Keratinocyte (primary cell): ENCODE measurements around the gene TM9SF1. TPM values are rescaled to one million over a fixed set of nuclear protein-coding genes. Genes with fewer than 3 reads are reported as not detected.
A peak's percentile ranks its signal among the peaks of the same experiment; 100 is the strongest.

Source experiments
- DNase-seq: peaks from one replicate; pipeline ENCODE4 v3.0.0-alpha.2; 2011; ENCODE audit warnings: low read depth, missing footprints, low spot score
- FAIRE-seq: peaks from 2 replicates; lab custom pipeline; 2011; peaks lifted over from hg19 to GRCh38; lab: Jason Lieb, UNC
- H2AFZ ChIP-seq: 2 replicates; pipeline ENCODE4 v1.6.0; 2012; ENCODE audit warnings: low read length, control low read depth, inconsistent platforms; ENCODE audit not compliant: control insufficient read depth
- H3K27ac ChIP-seq: 2 replicates; pipeline ENCODE4 v1.5.1; 2011; ENCODE audit warnings: low read length; ENCODE audit not compliant: control insufficient read depth, insufficient read depth
- H3K27me3 ChIP-seq: 3 replicates; pipeline ENCODE4 v1.6.0; 2011; ENCODE audit warnings: low read length; ENCODE audit not compliant: control insufficient read depth, insufficient read depth; ENCODE audit errors: extremely low read depth
- H3K36me3 ChIP-seq, 2 experiments: 2 replicates in 1 of 2; 3 replicates in 1 of 2; pipeline ENCODE4 v1.5.1; 2011; ENCODE audit warnings: low read length in 2 of 2, mild to moderate bottlenecking in 1 of 2; ENCODE audit not compliant: control insufficient read depth in 2 of 2, insufficient read depth in 2 of 2; ENCODE audit errors: extremely low read depth in 1 of 2
- H3K4me1 ChIP-seq: 3 replicates; pipeline ENCODE4 v1.5.1; 2011; ENCODE audit warnings: low read length; ENCODE audit not compliant: control insufficient read depth, insufficient read depth; ENCODE audit errors: extremely low read depth
- H3K4me2 ChIP-seq: 3 replicates; pipeline ENCODE4 v1.6.0; 2011; ENCODE audit warnings: low read depth, low read length; ENCODE audit not compliant: control insufficient read depth, insufficient read depth; ENCODE audit errors: extremely low read depth
- H3K4me3 ChIP-seq, 3 experiments: fragments of 200-600 bp in 1 of 3; sonication (generic) in 1 of 3; 2 replicates in 2 of 3; 3 replicates in 1 of 3; pipeline ENCODE4 v1.5.1; 2011 to 2016; ENCODE audit warnings: low read length in 3 of 3, mild to moderate bottlenecking in 3 of 3, control low read depth in 2 of 3, inconsistent platforms in 1 of 3, low read depth in 1 of 3, mixed read lengths in 1 of 3, mixed run types in 1 of 3, moderate library complexity in 1 of 3; ENCODE audit not compliant: control insufficient read depth in 2 of 3, insufficient read depth in 2 of 3; ENCODE audit errors: extremely low read depth in 1 of 3
- H3K79me2 ChIP-seq: 2 replicates; pipeline ENCODE4 v1.6.0; 2012; ENCODE audit warnings: low read length; ENCODE audit not compliant: control insufficient read depth, insufficient read depth
- H3K9ac ChIP-seq: 3 replicates; pipeline ENCODE4 v1.6.0; 2011; ENCODE audit warnings: low read length; ENCODE audit not compliant: control insufficient read depth, insufficient read depth; ENCODE audit errors: extremely low read depth
- H3K9me1 ChIP-seq: 3 replicates; pipeline ENCODE4 v1.6.0; 2011; ENCODE audit warnings: low read length; ENCODE audit not compliant: control insufficient read depth, insufficient read depth; ENCODE audit errors: extremely low read depth
- H3K9me3 ChIP-seq: 2 replicates; pipeline ENCODE4 v1.5.1; 2012; ENCODE audit warnings: low read depth, low read length; ENCODE audit not compliant: control insufficient read depth
- H4K20me1 ChIP-seq: 3 replicates; pipeline ENCODE4 v1.6.0; 2011; ENCODE audit warnings: low read length; ENCODE audit not compliant: control insufficient read depth, insufficient read depth; ENCODE audit errors: extremely low read depth
- EZH2 ChIP-seq: IDR thresholded peaks from one replicate; pipeline ENCODE4 v1.6.1; 2012; ENCODE audit warnings: inconsistent platforms, mild to moderate bottlenecking, low read length, moderate library complexity
- dilution Hi-C: fragments of 300-500 bp; cut with MboI; formaldehyde crosslinking; loops from one replicate; pipeline ENCODE4 v1.7.0; 2020; ENCODE audit warnings: low sequenced_read_pairs; ENCODE audit not compliant: extremely low pct_ligation_motif_present
- polyA plus RNA-seq, 5 experiments: library from polyadenylated mRNA; depleted of rRNA in 3 of 5; stranded (reverse) in 3 of 5; stranded (forward) in 1 of 5; unstranded in 1 of 5; fragments of >200 nt; gene quantifications; 1 replicate in 1 of 5; 2 replicates in 3 of 5; 3 replicates in 1 of 5; pipeline versions ENCODE4 v1.2.1 to v1.2.3, GENCODE V29; 2011 to 2012; ENCODE audit warnings: missing spikeins in 2 of 5, low read depth in 1 of 5, low replicate concordance in 1 of 5
- TF ChIP-seq, protein P1 (sequence below), 3 experiments: IDR thresholded peaks in 1 of 3; conservative IDR thresholded peaks in 1 of 3; optimal IDR thresholded peaks in 1 of 3; 2 replicates in 2 of 3; 3 replicates in 1 of 3; pipeline versions ENCODE3 to v1.5.1; 2011; ENCODE audit warnings: low read length in 3 of 3, mild to moderate bottlenecking in 3 of 3, moderate library complexity in 2 of 3, control low read depth in 1 of 3, inconsistent platforms in 1 of 3; ENCODE audit not compliant: insufficient read depth in 2 of 3; ENCODE audit errors: extremely low read depth in 1 of 3

The TM9SF1 gene
- polyA plus RNA-seq, 1 donor (not counting 4 experiments of a cell fraction or from before 2014, with no cell fraction given), result 19.2 TPM

DNA sequence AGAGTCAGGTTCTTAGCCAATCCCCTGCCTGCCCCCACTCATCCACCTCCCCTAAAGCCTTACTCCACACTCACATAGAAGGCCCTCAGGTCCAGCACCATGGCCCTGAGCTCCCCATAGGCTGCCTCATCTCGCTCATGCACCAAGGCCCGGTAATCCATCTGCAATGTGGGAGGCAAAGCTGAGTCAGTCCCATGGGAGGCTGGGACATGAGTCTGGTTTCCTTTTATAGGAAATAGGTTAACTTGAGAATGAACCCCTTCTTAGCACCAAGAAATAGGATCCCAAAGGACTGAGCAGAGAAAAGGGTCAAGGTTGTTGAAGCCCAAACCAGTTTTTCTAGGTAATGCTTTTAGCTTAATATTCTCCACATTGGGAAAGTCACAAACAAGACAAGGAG is 51.7 kb downstream of the TM9SF1 start:
- H3K27ac ChIP-seq, result no peak overlapping the region
- FAIRE-seq (no peak), DNase-seq (no peak)
- dilution Hi-C loops, result no loop called here
- H3K4me3 ChIP-seq, result no peak overlapping the region
- no peaks in the 10 kb centered on the region for H4K20me1 ChIP-seq
- no peak overlapping the region for H3K4me2 ChIP-seq
- H3K4me1 ChIP-seq, result peaks cover 29% of the 10 kb centered on the region
- no peak overlapping the region for H3K9ac ChIP-seq
- H3K9me1 ChIP-seq, result peaks cover 4% of the 10 kb centered on the region
- no peaks in the 10 kb centered on the region for H3K9me3 ChIP-seq
- H2AFZ ChIP-seq, result no peak overlapping the region
- H3K27me3 ChIP-seq, result no peaks in the 10 kb centered on the region
- TF ChIP-seq EZH2, result no peak
- TF ChIP-seq, protein P1, sequence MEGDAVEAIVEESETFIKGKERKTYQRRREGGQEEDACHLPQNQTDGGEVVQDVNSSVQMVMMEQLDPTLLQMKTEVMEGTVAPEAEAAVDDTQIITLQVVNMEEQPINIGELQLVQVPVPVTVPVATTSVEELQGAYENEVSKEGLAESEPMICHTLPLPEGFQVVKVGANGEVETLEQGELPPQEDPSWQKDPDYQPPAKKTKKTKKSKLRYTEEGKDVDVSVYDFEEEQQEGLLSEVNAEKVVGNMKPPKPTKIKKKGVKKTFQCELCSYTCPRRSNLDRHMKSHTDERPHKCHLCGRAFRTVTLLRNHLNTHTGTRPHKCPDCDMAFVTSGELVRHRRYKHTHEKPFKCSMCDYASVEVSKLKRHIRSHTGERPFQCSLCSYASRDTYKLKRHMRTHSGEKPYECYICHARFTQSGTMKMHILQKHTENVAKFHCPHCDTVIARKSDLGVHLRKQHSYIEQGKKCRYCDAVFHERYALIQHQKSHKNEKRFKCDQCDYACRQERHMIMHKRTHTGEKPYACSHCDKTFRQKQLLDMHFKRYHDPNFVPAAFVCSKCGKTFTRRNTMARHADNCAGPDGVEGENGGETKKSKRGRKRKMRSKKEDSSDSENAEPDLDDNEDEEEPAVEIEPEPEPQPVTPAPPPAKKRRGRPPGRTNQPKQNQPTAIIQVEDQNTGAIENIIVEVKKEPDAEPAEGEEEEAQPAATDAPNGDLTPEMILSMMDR (optimal IDR thresholded peaks at IDR 0.05 in 1 of 3, IDR thresholded peaks at IDR 0.05 in 1 of 3, conservative IDR thresholded peaks at IDR 0.05 in 1 of 3; ENCODE audit: extremely low read depth in 1 of 3, insufficient read depth in 2 of 3, low read length in 3 of 3), result no peak
- H3K36me3 ChIP-seq, result peaks cover 10 to 21% of the 10 kb centered on the region in 2 experiments
- peaks cover 57% of the 10 kb centered on the region for H3K79me2 ChIP-seq

DNA sequence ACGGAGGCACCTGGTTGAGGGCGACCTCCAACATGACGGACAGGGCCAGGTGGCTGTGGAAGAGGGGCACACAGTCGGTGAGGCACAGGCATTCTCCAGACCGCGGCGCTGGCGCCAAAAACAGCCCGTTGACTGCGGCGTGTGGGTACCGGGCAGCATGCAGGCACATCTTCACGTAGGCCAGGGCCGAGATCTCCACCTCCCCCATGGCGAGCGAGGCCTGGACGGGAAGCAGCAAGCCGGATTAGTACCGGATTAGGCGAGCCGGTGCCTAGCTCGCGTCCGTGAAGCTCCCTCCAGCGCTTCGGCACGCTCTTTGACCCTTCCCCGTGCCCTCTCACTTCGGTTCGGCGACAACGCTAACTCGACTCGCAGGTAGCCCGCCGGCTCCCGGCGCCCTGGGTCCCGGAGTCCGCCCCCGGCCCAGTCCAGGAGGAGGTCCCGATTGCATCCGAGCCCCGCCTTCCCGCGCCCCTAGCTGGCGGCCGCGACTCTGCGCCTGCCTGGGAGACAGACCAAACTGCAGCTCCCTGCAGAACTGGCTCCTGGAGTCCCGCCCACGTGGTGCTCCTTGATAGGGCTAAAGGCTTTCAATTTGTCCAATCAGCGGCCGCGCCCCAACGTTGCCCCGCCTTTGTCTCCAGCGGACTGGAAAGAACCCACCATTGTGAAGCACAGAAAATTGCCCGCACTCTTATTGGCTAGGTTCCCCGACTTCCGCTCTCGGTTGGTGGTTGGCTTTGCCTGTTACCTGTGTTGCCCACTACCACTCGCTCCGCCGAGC is 54.0 kb downstream of the TM9SF1 start, which contains the start of gene EMC9:
TSS of gene EMC9 (minus strand) at position 495 of the 784 bp plus-strand sequence. CDS start at position 208, 287 bp downstream.
- Histone ChIP-seq H3K27me3 (no peaks in the 10 kb centered on the region), H3K9ac (peak within 1 kb of the TSS; percentile 83), H3K79me2 (peaks cover 53% of the 10 kb centered on the region), H3K9me3 (no peaks in the 10 kb centered on the region), H3K9me1 (peaks cover 4% of the 10 kb centered on the region), H3K27ac (peak within 1 kb of the TSS; percentile 66), H2AFZ (peak within 1 kb of the TSS; percentile 88), H4K20me1 (no peaks in the 10 kb centered on the region), H3K36me3 (peaks cover 17 to 30% of the 10 kb centered on the region in 2 experiments), H3K4me3 (peak within 1 kb of the TSS; percentile 78 to 92 (median 83)), H3K4me2 (peak within 1 kb of the TSS; percentile 93), H3K4me1 (peaks cover 29% of the 10 kb centered on the region)
- TF ChIP-seq, protein P1 (optimal IDR thresholded peaks at IDR 0.05 in 1 of 3, IDR thresholded peaks at IDR 0.05 in 1 of 3, conservative IDR thresholded peaks at IDR 0.05 in 1 of 3; ENCODE audit: extremely low read depth in 1 of 3, insufficient read depth in 2 of 3, low read length in 3 of 3), result peak; percentile 4 to 62 (median 25)
- no peak for TF ChIP-seq EZH2
- DNase-seq, result peak; percentile 97
- FAIRE-seq, result no peak
- dilution Hi-C loops, result no loop called here
